ENCODE measurements around the gene HSD17B7. TPM values are rescaled to one million over a fixed set of nuclear protein-coding genes. Genes with fewer than 3 reads are reported as not detected.

Gene HSD17B7
- total and polyA plus RNA-seq, 2 donors (not counting 1 experiment from before 2014, with no cell fraction given), result 38.9 to 41.5 TPM

DNA sequence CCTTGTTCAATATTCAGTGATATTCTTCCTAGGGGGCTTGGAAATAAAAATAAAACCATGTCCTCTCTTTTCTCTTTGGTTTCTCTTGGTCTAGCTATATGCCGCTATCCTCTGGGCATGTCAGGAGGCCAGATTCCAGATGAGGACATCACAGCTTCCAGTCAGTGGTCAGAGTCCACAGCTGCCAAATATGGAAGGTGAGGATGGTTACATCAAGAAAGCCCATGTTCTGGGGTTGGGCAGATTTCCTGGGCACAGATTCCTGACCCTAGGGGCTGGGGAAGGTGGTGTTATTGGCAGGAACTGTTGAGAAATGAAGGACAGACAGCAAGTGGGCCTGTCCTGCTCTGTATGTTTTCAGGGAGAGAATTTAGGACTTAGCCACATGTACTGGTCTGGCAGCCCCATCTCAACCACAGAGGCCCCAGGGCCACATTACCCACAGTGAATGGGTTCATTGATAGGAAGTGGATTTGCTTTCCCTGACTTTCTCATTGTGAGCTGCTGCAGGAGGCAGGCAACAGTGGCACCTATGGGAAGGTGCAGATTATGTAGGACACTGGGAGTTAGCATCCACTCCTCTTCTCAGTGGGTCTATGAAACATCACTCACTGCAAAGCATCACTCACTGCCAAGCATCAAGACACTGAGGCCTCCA is 37.4 kb upstream of the HSD17B7 start:
- H3K36me3 ChIP-seq (replicated peaks in 1 of 2; ENCODE audit: control extremely low read depth in 1 of 2, control insufficient read depth in 1 of 2, extremely low read depth in 1 of 2, insufficient read depth in 2 of 2, low read length in 1 of 2), result no peaks in the 10 kb centered on the region
- no peak overlapping the region for H2AFZ ChIP-seq (ENCODE audit: insufficient read depth, low read depth, low read length, poor library complexity, severe bottlenecking)
- H3K4me1 ChIP-seq (ENCODE audit: control insufficient read depth in 2 of 2, insufficient read depth in 2 of 2, low read length in 2 of 2), result no peaks in the 10 kb centered on the region
- H3K4me2 ChIP-seq (replicated peaks; ENCODE audit: low read depth, low read length, poor library complexity, severe bottlenecking), result no peak overlapping the region
- H3K27me3 ChIP-seq (replicated peaks in 1 of 4; ENCODE audit: control extremely low read depth in 1 of 4, control insufficient read depth in 3 of 4, insufficient read depth in 4 of 4, low read length in 3 of 4), result no peaks in the 10 kb centered on the region
- H3K9me3 ChIP-seq (ENCODE audit: control extremely low read depth in 1 of 3, control insufficient read depth in 2 of 3, insufficient read depth in 1 of 3, low read length in 2 of 3), result no peaks in the 10 kb centered on the region
- intact Hi-C loops (cut with micrococcal nuclease), result no loop called here
- H3K9ac ChIP-seq (ENCODE audit: low read length), result no peak overlapping the region
- H3K27ac ChIP-seq (ENCODE audit: low read length in 2 of 2), result no peak overlapping the region
- DNase-seq, result no peak
- WGBS (ENCODE audit: insufficient coverage), result 100% methylated on average over 1 of the region's 1 CpG
- Mint-ChIP-seq H3K4me3 (no peak overlapping the region), H3K4me1 (no peaks in the 10 kb centered on the region), H3K27ac (no peak overlapping the region), H3K27me3 (peaks cover 6% of the 10 kb centered on the region), H3K9me3 (ENCODE audit: insufficient read depth) (no peaks in the 10 kb centered on the region)
- H3K4me3 ChIP-seq (ENCODE audit: control extremely low read depth in 1 of 5, extremely low read depth in 1 of 5, insufficient read depth in 1 of 5, low read depth in 2 of 5, low read length in 4 of 5), result no peak overlapping the region
- H3K79me2 ChIP-seq (ENCODE audit: control insufficient read depth, insufficient read depth, low read length), result no peaks in the 10 kb centered on the region
- CTCF ChIA-PET, result no interaction called here
- no peak for ATAC-seq (ENCODE audit: low read depth)
- TF ChIP-seq, protein P1, sequence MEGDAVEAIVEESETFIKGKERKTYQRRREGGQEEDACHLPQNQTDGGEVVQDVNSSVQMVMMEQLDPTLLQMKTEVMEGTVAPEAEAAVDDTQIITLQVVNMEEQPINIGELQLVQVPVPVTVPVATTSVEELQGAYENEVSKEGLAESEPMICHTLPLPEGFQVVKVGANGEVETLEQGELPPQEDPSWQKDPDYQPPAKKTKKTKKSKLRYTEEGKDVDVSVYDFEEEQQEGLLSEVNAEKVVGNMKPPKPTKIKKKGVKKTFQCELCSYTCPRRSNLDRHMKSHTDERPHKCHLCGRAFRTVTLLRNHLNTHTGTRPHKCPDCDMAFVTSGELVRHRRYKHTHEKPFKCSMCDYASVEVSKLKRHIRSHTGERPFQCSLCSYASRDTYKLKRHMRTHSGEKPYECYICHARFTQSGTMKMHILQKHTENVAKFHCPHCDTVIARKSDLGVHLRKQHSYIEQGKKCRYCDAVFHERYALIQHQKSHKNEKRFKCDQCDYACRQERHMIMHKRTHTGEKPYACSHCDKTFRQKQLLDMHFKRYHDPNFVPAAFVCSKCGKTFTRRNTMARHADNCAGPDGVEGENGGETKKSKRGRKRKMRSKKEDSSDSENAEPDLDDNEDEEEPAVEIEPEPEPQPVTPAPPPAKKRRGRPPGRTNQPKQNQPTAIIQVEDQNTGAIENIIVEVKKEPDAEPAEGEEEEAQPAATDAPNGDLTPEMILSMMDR (IDR thresholded peaks at IDR 0.05), result no peak
- TF ChIP-seq EZH2 (IDR thresholded peaks at IDR 0.05; ENCODE audit: borderline replicate concordance, insufficient read depth, low read depth, low read length, poor library complexity, severe bottlenecking), result no peak
- no peaks in the 10 kb centered on the region for H4K20me1 ChIP-seq (ENCODE audit: control insufficient read depth, insufficient read depth, low read length, poor library complexity, severe bottlenecking)
- POLR2A ChIA-PET, result no interaction called here

- Mint-ChIP-seq H3K9me3 (ENCODE audit: insufficient read depth) (no peaks in the 10 kb centered on the region), H3K27ac (no peak overlapping the region), H3K4me1 (no peaks in the 10 kb centered on the region), H3K27me3 (peaks cover 3% of the 10 kb centered on the region), H3K4me3 (no peak overlapping the region)
- TF ChIP-seq EZH2 (IDR thresholded peaks at IDR 0.05; ENCODE audit: borderline replicate concordance, insufficient read depth, low read depth, low read length, poor library complexity, severe bottlenecking), result no peak
- TF ChIP-seq, protein P1 (IDR thresholded peaks at IDR 0.05), result no peak
- Histone ChIP-seq H3K9me3 (ENCODE audit: control extremely low read depth in 1 of 3, control insufficient read depth in 2 of 3, insufficient read depth in 1 of 3, low read length in 2 of 3) (no peaks in the 10 kb centered on the region), H3K36me3 (replicated peaks in 1 of 2; ENCODE audit: control extremely low read depth in 1 of 2, control insufficient read depth in 1 of 2, extremely low read depth in 1 of 2, insufficient read depth in 2 of 2, low read length in 1 of 2) (no peaks in the 10 kb centered on the region), H3K79me2 (ENCODE audit: control insufficient read depth, insufficient read depth, low read length) (no peaks in the 10 kb centered on the region), H3K27me3 (replicated peaks in 1 of 4; ENCODE audit: control extremely low read depth in 1 of 4, control insufficient read depth in 3 of 4, insufficient read depth in 4 of 4, low read length in 3 of 4) (no peaks in the 10 kb centered on the region), H3K4me3 (ENCODE audit: control extremely low read depth in 1 of 5, extremely low read depth in 1 of 5, insufficient read depth in 1 of 5, low read depth in 2 of 5, low read length in 4 of 5) (no peak overlapping the region), H3K4me2 (replicated peaks; ENCODE audit: low read depth, low read length, poor library complexity, severe bottlenecking) (no peak overlapping the region), H3K4me1 (ENCODE audit: control insufficient read depth in 2 of 2, insufficient read depth in 2 of 2, low read length in 2 of 2) (no peaks in the 10 kb centered on the region), H4K20me1 (ENCODE audit: control insufficient read depth, insufficient read depth, low read length, poor library complexity, severe bottlenecking) (no peaks in the 10 kb centered on the region), H3K27ac (ENCODE audit: low read length in 2 of 2) (no peak overlapping the region), H2AFZ (ENCODE audit: insufficient read depth, low read depth, low read length, poor library complexity, severe bottlenecking) (no peak overlapping the region), H3K9ac (ENCODE audit: low read length) (no peak overlapping the region)
- WGBS (ENCODE audit: insufficient coverage), result 100% methylated on average over 1 of the region's 1 CpG
- DNase-seq (no peak), ATAC-seq (ENCODE audit: low read depth) (no peak)
- intact Hi-C loops (cut with micrococcal nuclease), result no loop called here
- ChIA-PET CTCF (no interaction called here), POLR2A (no interaction called here)
Measured at GRCh38 chr1:162753998-162754585, 36.4 kb upstream of the HSD17B7 start.

All from B cell (primary cell).